ENCODE results near the gene NUP188.
A peak's percentile ranks its signal among the peaks of the same experiment; 100 is the strongest.

The NUP188 gene

DNA sequence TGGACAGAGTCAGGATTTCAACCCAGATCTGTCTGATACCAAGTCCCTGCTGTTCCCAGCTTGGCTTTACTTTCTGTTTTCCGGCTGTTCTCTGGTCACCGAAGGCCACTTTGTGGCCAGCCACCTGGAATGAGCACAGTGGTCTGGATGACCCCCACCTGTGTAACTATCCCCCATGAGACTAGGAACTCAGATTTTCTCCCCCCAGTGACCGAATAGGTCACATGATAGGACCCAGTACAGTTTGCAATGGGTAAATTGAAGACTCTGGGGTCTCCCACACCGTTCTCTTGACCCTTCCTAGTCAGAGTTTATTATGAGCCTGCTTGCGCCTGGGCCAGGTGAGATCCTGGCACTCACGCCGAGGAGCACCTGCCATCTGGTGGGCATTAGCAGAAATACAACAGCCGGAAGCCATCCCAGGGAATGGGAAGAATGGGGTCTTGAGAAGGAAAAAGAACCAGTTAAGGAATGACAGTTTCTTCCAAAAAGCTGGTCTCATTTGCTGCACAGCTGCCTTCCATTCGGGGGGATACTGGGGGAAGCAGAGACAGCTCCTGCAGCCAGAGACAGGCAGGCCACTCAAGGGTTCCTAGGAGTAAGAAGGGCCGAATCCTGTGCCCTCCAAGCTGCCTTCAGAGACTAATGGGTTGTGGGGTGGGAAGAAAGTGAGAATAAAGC lies 19.6 kb upstream of the NUP188 start:
- DNase-seq = peak; percentile 18 to 38 (median 22)
- no peaks in the 10 kb centered on the region for H3K27me3 ChIP-seq (replicated peaks; ENCODE audit: control insufficient read depth, insufficient read depth, low read length, poor library complexity, severe bottlenecking)
- H3K36me3 ChIP-seq (ENCODE audit: control insufficient read depth, insufficient read depth, low read length) = no peaks in the 10 kb centered on the region
- H3K27ac ChIP-seq (ENCODE audit: insufficient read depth, low read length, poor library complexity, severe bottlenecking) = no peak overlapping the region
- H3K4me1 ChIP-seq (ENCODE audit: control insufficient read depth, insufficient read depth, low read length, poor library complexity, severe bottlenecking) = peaks cover 4% of the 10 kb centered on the region
- no peak overlapping the region for H3K4me3 ChIP-seq (ENCODE audit: insufficient read depth, low read depth, low read length, poor library complexity, severe bottlenecking)
- H3K9me3 ChIP-seq (ENCODE audit: control insufficient read depth, low read length) = no peaks in the 10 kb centered on the region

- Histone ChIP-seq H3K36me3 (ENCODE audit: control insufficient read depth, insufficient read depth, low read length) (no peaks in the 10 kb centered on the region), H3K4me3 (ENCODE audit: insufficient read depth, low read depth, low read length, poor library complexity, severe bottlenecking) (no peak overlapping the region), H3K4me1 (ENCODE audit: control insufficient read depth, insufficient read depth, low read length, poor library complexity, severe bottlenecking) (peaks cover 4% of the 10 kb centered on the region), H3K27ac (ENCODE audit: insufficient read depth, low read length, poor library complexity, severe bottlenecking) (no peak overlapping the region), H3K27me3 (replicated peaks; ENCODE audit: control insufficient read depth, insufficient read depth, low read length, poor library complexity, severe bottlenecking) (no peaks in the 10 kb centered on the region), H3K9me3 (ENCODE audit: control insufficient read depth, low read length) (no peaks in the 10 kb centered on the region)
- DNase-seq = no peak
These were observed 18.9 kb upstream of the NUP188 start for GRCh38 chr9:128928624-128929023.

GRCh38 chr9:128929560-128929959 lies 17.9 kb upstream of the NUP188 start:
- no peak overlapping the region for H3K4me3 ChIP-seq (ENCODE audit: insufficient read depth, low read depth, low read length, poor library complexity, severe bottlenecking)
- peaks cover 4% of the 10 kb centered on the region for H3K4me1 ChIP-seq (ENCODE audit: control insufficient read depth, insufficient read depth, low read length, poor library complexity, severe bottlenecking)
- no peaks in the 10 kb centered on the region for H3K27me3 ChIP-seq (replicated peaks; ENCODE audit: control insufficient read depth, insufficient read depth, low read length, poor library complexity, severe bottlenecking)
- no peak overlapping the region for H3K27ac ChIP-seq (ENCODE audit: insufficient read depth, low read length, poor library complexity, severe bottlenecking)
- no peak for DNase-seq
- H3K36me3 ChIP-seq (ENCODE audit: control insufficient read depth, insufficient read depth, low read length) = no peaks in the 10 kb centered on the region
- H3K9me3 ChIP-seq (ENCODE audit: control insufficient read depth, low read length) = no peaks in the 10 kb centered on the region

DNA sequence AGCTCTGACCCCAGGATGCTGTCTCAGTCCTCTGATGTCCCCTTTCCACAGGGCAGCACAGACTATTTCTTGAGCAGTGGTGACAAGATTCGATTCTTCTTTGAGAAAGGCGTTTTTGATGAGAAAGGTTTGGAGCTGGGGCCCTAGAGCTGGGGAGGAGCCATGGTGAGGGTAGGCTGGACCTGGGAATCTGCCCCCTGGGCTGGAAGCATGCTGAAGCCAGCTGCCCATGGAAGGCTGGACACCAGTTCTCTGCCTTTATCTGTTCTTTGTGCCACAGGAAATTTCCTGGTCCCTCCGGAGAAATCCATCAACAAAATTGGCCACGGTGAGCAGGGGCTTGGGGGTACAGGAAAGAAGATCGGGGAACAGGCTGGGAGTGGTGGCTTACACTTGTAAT lies 13.8 kb upstream of the NUP188 start:
- H3K4me3 ChIP-seq (ENCODE audit: insufficient read depth, low read depth, low read length, poor library complexity, severe bottlenecking) = no peak overlapping the region
- no peaks in the 10 kb centered on the region for H3K27me3 ChIP-seq (replicated peaks; ENCODE audit: control insufficient read depth, insufficient read depth, low read length, poor library complexity, severe bottlenecking)
- no peaks in the 10 kb centered on the region for H3K9me3 ChIP-seq (ENCODE audit: control insufficient read depth, low read length)
- no peak for DNase-seq
- H3K27ac ChIP-seq (ENCODE audit: insufficient read depth, low read length, poor library complexity, severe bottlenecking) = no peak overlapping the region
- H3K4me1 ChIP-seq (ENCODE audit: control insufficient read depth, insufficient read depth, low read length, poor library complexity, severe bottlenecking) = no peaks in the 10 kb centered on the region
- no peaks in the 10 kb centered on the region for H3K36me3 ChIP-seq (ENCODE audit: control insufficient read depth, insufficient read depth, low read length)

- Histone ChIP-seq H3K4me1 (ENCODE audit: control insufficient read depth, insufficient read depth, low read length, poor library complexity, severe bottlenecking) (no peaks in the 10 kb centered on the region), H3K4me3 (ENCODE audit: insufficient read depth, low read depth, low read length, poor library complexity, severe bottlenecking) (no peak overlapping the region), H3K36me3 (ENCODE audit: control insufficient read depth, insufficient read depth, low read length) (no peaks in the 10 kb centered on the region), H3K27ac (ENCODE audit: insufficient read depth, low read length, poor library complexity, severe bottlenecking) (no peak overlapping the region), H3K9me3 (ENCODE audit: control insufficient read depth, low read length) (no peaks in the 10 kb centered on the region), H3K27me3 (replicated peaks; ENCODE audit: control insufficient read depth, insufficient read depth, low read length, poor library complexity, severe bottlenecking) (no peaks in the 10 kb centered on the region)
- no peak for DNase-seq
These were observed 11.2 kb upstream of the NUP188 start for GRCh38 chr9:128936171-128936865.

DNA sequence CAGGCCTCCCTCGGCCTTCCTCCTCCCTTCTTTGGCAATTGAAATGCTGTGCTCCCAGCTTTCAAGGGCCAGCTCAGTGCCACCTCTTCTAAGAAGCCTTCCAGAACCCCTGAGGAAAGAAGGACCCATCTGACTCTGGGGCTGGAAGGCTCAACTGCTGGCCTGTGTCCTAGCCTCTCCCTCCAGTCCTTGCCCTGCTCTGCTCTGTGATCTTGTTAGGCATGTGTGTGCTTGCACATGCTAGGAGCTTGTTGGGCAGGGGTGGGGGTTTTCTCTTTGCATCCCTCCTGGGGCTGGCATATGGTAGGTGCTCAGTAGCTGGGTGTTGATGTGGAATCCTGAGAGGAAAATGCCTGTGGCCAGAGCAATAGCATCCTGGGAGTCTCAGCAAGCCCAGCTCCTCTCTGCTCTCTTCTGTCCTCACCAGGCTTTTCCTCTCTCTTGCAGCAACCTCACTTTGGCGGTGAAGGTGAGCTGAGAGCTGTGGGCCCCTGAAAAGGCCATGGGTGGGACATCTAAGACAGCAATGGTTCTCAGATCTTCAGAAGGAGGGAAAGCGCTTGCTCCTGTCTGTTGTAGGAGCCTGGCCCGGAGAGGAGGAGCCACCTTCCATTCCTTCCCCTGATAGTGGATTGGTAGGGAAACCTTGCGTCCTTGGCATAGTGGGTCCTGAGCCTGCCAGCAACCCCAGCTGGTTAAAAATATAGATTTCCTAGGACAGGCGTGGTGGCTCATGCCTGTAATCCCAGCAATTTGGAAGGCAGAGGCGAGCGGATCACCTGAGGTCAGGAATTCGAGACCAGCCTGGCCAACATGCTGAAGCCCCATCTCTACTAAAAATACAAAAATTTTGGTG lies 10.0 kb upstream of the NUP188 start:
- H3K4me1 ChIP-seq (ENCODE audit: control insufficient read depth, insufficient read depth, low read length, poor library complexity, severe bottlenecking) = no peaks in the 10 kb centered on the region
- no peaks in the 10 kb centered on the region for H3K27me3 ChIP-seq (replicated peaks; ENCODE audit: control insufficient read depth, insufficient read depth, low read length, poor library complexity, severe bottlenecking)
- no peak overlapping the region for H3K4me3 ChIP-seq (ENCODE audit: insufficient read depth, low read depth, low read length, poor library complexity, severe bottlenecking)
- no peaks in the 10 kb centered on the region for H3K9me3 ChIP-seq (ENCODE audit: control insufficient read depth, low read length)
- no peak for DNase-seq
- H3K36me3 ChIP-seq (ENCODE audit: control insufficient read depth, insufficient read depth, low read length) = no peaks in the 10 kb centered on the region
- no peak overlapping the region for H3K27ac ChIP-seq (ENCODE audit: insufficient read depth, low read length, poor library complexity, severe bottlenecking)

GRCh38 chr9:128940271-128940921 lies 7.1 kb upstream of the NUP188 start:
- H3K4me1 ChIP-seq (ENCODE audit: control insufficient read depth, insufficient read depth, low read length, poor library complexity, severe bottlenecking) = no peaks in the 10 kb centered on the region
- H3K9me3 ChIP-seq (ENCODE audit: control insufficient read depth, low read length) = no peaks in the 10 kb centered on the region
- no peak overlapping the region for H3K27ac ChIP-seq (ENCODE audit: insufficient read depth, low read length, poor library complexity, severe bottlenecking)
- DNase-seq = no peak
- no peak overlapping the region for H3K4me3 ChIP-seq (ENCODE audit: insufficient read depth, low read depth, low read length, poor library complexity, severe bottlenecking)
- no peaks in the 10 kb centered on the region for H3K27me3 ChIP-seq (replicated peaks; ENCODE audit: control insufficient read depth, insufficient read depth, low read length, poor library complexity, severe bottlenecking)
- H3K36me3 ChIP-seq (ENCODE audit: control insufficient read depth, insufficient read depth, low read length) = no peaks in the 10 kb centered on the region

GRCh38 chr9:128940946-128941755 lies 6.3 kb upstream of the NUP188 start:
- no peak for DNase-seq
- no peaks in the 10 kb centered on the region for H3K27me3 ChIP-seq (replicated peaks; ENCODE audit: control insufficient read depth, insufficient read depth, low read length, poor library complexity, severe bottlenecking)
- H3K9me3 ChIP-seq (ENCODE audit: control insufficient read depth, low read length) = no peaks in the 10 kb centered on the region
- H3K4me3 ChIP-seq (ENCODE audit: insufficient read depth, low read depth, low read length, poor library complexity, severe bottlenecking) = no peak overlapping the region
- no peaks in the 10 kb centered on the region for H3K36me3 ChIP-seq (ENCODE audit: control insufficient read depth, insufficient read depth, low read length)
- no peak overlapping the region for H3K27ac ChIP-seq (ENCODE audit: insufficient read depth, low read length, poor library complexity, severe bottlenecking)
- peaks cover 3% of the 10 kb centered on the region for H3K4me1 ChIP-seq (ENCODE audit: control insufficient read depth, insufficient read depth, low read length, poor library complexity, severe bottlenecking)

- no peak overlapping the region for H3K4me3 ChIP-seq (ENCODE audit: insufficient read depth, low read depth, low read length, poor library complexity, severe bottlenecking)
- no peak for DNase-seq
- no peaks in the 10 kb centered on the region for H3K36me3 ChIP-seq (ENCODE audit: control insufficient read depth, insufficient read depth, low read length)
- H3K9me3 ChIP-seq (ENCODE audit: control insufficient read depth, low read length) = no peaks in the 10 kb centered on the region
- H3K4me1 ChIP-seq (ENCODE audit: control insufficient read depth, insufficient read depth, low read length, poor library complexity, severe bottlenecking) = peaks cover 13% of the 10 kb centered on the region
- H3K27ac ChIP-seq (ENCODE audit: insufficient read depth, low read length, poor library complexity, severe bottlenecking) = no peak overlapping the region
- no peaks in the 10 kb centered on the region for H3K27me3 ChIP-seq (replicated peaks; ENCODE audit: control insufficient read depth, insufficient read depth, low read length, poor library complexity, severe bottlenecking)
These were observed 3.5 kb upstream of the NUP188 start for GRCh38 chr9:128943832-128944620.
